ENCODE results near the gene CAB39. TPM values are rescaled to one million over a fixed set of nuclear protein-coding genes. Genes with fewer than 3 reads are reported as not detected.
A peak's percentile ranks its signal among the peaks of the same experiment; 100 is the strongest.

CAB39 gene
- polyA plus RNA-seq, 1 of the 3 experiments (the other 2 are of a cell fraction), result 15.7 TPM

- peak overlapping the region in 1 of 2 experiments; percentile 37; a peak in 2 of 4 replicates for H3K27ac ChIP-seq (ENCODE audit: low read depth in 2 of 2, low read length in 1 of 2)
- H3K36me3 ChIP-seq (replicated peaks in 1 of 2; ENCODE audit: control insufficient read depth in 1 of 2, insufficient read depth in 2 of 2, low read length in 1 of 2), result peaks cover 2 to 14% of the 10 kb centered on the region in 2 experiments
- no peak overlapping the region for H2AFZ ChIP-seq (ENCODE audit: low read depth)
- H4K20me1 ChIP-seq (ENCODE audit: insufficient read depth), result no peaks in the 10 kb centered on the region
- peaks cover 0 to 20% of the 10 kb centered on the region in 2 experiments; a peak in 1 of 4 replicates for H3K4me1 ChIP-seq (ENCODE audit: control insufficient read depth in 1 of 2, insufficient read depth in 2 of 2, low read depth in 1 of 2, low read length in 1 of 2)
- H3K27me3 ChIP-seq (ENCODE audit: insufficient read depth), result no peaks in the 10 kb centered on the region
- WGBS (ENCODE audit: low lambda C conversion rate), result 91% methylated on average over 3 of the region's 3 CpGs
- ChIA-PET CTCF (no interaction called here), POLR2A (no interaction called here)
- TF ChIP-seq JUND (IDR thresholded peaks at IDR 0.05) (peak; percentile 46), TCF12 (IDR thresholded peaks at IDR 0.05) (0 out of 2 replicates have a peak, but pooled peaks have one; percentile 13), MEF2A (IDR thresholded peaks at IDR 0.05; ENCODE audit: borderline replicate concordance, low read depth) (no peak), FOSL2 (IDR thresholded peaks at IDR 0.05; ENCODE audit: borderline replicate concordance, low read depth) (peak; percentile 48; the same call in 1 of the 2 replicates)
- DNase-seq, result no peak
- H3F3A ChIP-seq (replicated peaks; ENCODE audit: insufficient read depth), result peaks cover 7% of the 10 kb centered on the region
- no peaks in the 10 kb centered on the region for H3K9me2 ChIP-seq
- H3K79me2 ChIP-seq (ENCODE audit: insufficient read depth), result peaks cover 80% of the 10 kb centered on the region
- no peaks in the 10 kb centered on the region for H3K9me3 ChIP-seq
- H3K4me2 ChIP-seq, result no peak overlapping the region
- H3K9ac ChIP-seq, result no peak overlapping the region
- H3K4me3 ChIP-seq (ENCODE audit: low read depth in 2 of 2, low read length in 1 of 2), result no peak overlapping the region
Observed at GRCh38 chr2:230777721-230778120, 65.1 kb downstream of the CAB39 start.

- Histone ChIP-seq H3K79me2 (ENCODE audit: insufficient read depth) (peaks cover 84% of the 10 kb centered on the region), H3K9me3 (no peaks in the 10 kb centered on the region), H3K4me3 (ENCODE audit: low read depth in 2 of 2, low read length in 1 of 2) (no peak overlapping the region), H3K27me3 (ENCODE audit: insufficient read depth) (no peaks in the 10 kb centered on the region), H4K20me1 (ENCODE audit: insufficient read depth) (no peaks in the 10 kb centered on the region), H3K36me3 (replicated peaks in 1 of 2; ENCODE audit: control insufficient read depth in 1 of 2, insufficient read depth in 2 of 2, low read length in 1 of 2) (peaks cover 2 to 14% of the 10 kb centered on the region in 2 experiments), H3K4me1 (ENCODE audit: control insufficient read depth in 1 of 2, insufficient read depth in 2 of 2, low read depth in 1 of 2, low read length in 1 of 2) (peaks cover 0 to 20% of the 10 kb centered on the region in 2 experiments; a peak in 1 of 4 replicates), H3K9me2 (no peaks in the 10 kb centered on the region), H3F3A (replicated peaks; ENCODE audit: insufficient read depth) (peaks cover 7% of the 10 kb centered on the region), H3K4me2 (no peak overlapping the region), H3K9ac (no peak overlapping the region), H3K27ac (ENCODE audit: low read depth in 2 of 2, low read length in 1 of 2) (peak overlapping the region in 1 of 2 experiments; percentile 37; a peak in 2 of 4 replicates), H2AFZ (ENCODE audit: low read depth) (no peak overlapping the region)
- DNase-seq, result no peak
- CTCF ChIA-PET, result interaction anchor here (0.8 kb wide), 1 partner anchor 20 kb away, joined by 3 read pairs; no protein-coding TSS in a partner anchor
- TF ChIP-seq TEAD4 (IDR thresholded peaks at IDR 0.05; ENCODE audit: borderline replicate concordance, insufficient read depth), result no peak
- TF ChIP-seq YY1 (IDR thresholded peaks at IDR 0.05; ENCODE audit: low read depth), result no peak
- no peak for TF ChIP-seq TCF12 (IDR thresholded peaks at IDR 0.05)
- TF ChIP-seq RAD21 (IDR thresholded peaks at IDR 0.05; ENCODE audit: low read length), result no peak
- POLR2A ChIA-PET, result no interaction called here
- 96% methylated on average over 8 of the region's 8 CpGs for WGBS (ENCODE audit: low lambda C conversion rate)
Observed at GRCh38 chr2:230778350-230779063, 65.9 kb downstream of the CAB39 start.

GRCh38 chr2:230779126-230779525 is 66.5 kb downstream of the CAB39 start:
- Histone ChIP-seq H3K4me3 (ENCODE audit: low read depth in 2 of 2, low read length in 1 of 2) (no peak overlapping the region), H3F3A (replicated peaks; ENCODE audit: insufficient read depth) (peaks cover 7% of the 10 kb centered on the region), H3K27ac (ENCODE audit: low read depth in 2 of 2, low read length in 1 of 2) (no peak overlapping the region), H3K9me2 (no peaks in the 10 kb centered on the region), H3K4me2 (no peak overlapping the region), H3K79me2 (ENCODE audit: insufficient read depth) (peaks cover 82% of the 10 kb centered on the region), H4K20me1 (ENCODE audit: insufficient read depth) (no peaks in the 10 kb centered on the region), H3K4me1 (ENCODE audit: control insufficient read depth in 1 of 2, insufficient read depth in 2 of 2, low read depth in 1 of 2, low read length in 1 of 2) (peaks cover 0 to 16% of the 10 kb centered on the region in 2 experiments; a peak in 1 of 4 replicates), H3K9me3 (no peaks in the 10 kb centered on the region), H3K9ac (no peak overlapping the region), H2AFZ (ENCODE audit: low read depth) (no peak overlapping the region), H3K36me3 (replicated peaks in 1 of 2; ENCODE audit: control insufficient read depth in 1 of 2, insufficient read depth in 2 of 2, low read length in 1 of 2) (peaks cover 2 to 10% of the 10 kb centered on the region in 2 experiments), H3K27me3 (ENCODE audit: insufficient read depth) (no peaks in the 10 kb centered on the region)
- ChIA-PET CTCF (no interaction called here), POLR2A (no interaction called here)
- WGBS (ENCODE audit: low lambda C conversion rate), result 96% methylated on average over 3 of the region's 3 CpGs
- no peak for DNase-seq
- no peak for TF ChIP-seq EP300 (IDR thresholded peaks at IDR 0.05; ENCODE audit: borderline replicate concordance in 1 of 2, low read depth in 1 of 2, low read length in 1 of 2)
- TF ChIP-seq TAF1 (IDR thresholded peaks at IDR 0.05; ENCODE audit: borderline replicate concordance, low read depth, low read length), result no peak
- TF ChIP-seq FOSL2 (IDR thresholded peaks at IDR 0.05; ENCODE audit: borderline replicate concordance, low read depth), result no peak
- TF ChIP-seq TEAD4 (IDR thresholded peaks at IDR 0.05; ENCODE audit: borderline replicate concordance, insufficient read depth), result no peak
- TF ChIP-seq IRF3 (IDR thresholded peaks at IDR 0.05; ENCODE audit: low read depth, low read length), result no peak
- TF ChIP-seq RXRA (IDR thresholded peaks at IDR 0.05; ENCODE audit: borderline replicate concordance, low read depth), result no peak
- TF ChIP-seq FOXJ3 (CRISPR knock-in tag; IDR thresholded peaks at IDR 0.05), result no peak
- TF ChIP-seq RAD21 (IDR thresholded peaks at IDR 0.05; ENCODE audit: low read length), result no peak
- no peak for TF ChIP-seq MAX (IDR thresholded peaks at IDR 0.05; ENCODE audit: low read depth)
- no peak for TF ChIP-seq YY1 (IDR thresholded peaks at IDR 0.05; ENCODE audit: low read depth)

All from SK-N-SH (cell line).